AML-193 (cell line): Measurements from ENCODE around the gene UBL3.

ENCODE experiments used
- DNase-seq, 2 experiments: peaks; one replicate each; lab custom pipeline; 2025; lab: John Stamatoyannopoulos, UW

UBL3 gene

DNA sequence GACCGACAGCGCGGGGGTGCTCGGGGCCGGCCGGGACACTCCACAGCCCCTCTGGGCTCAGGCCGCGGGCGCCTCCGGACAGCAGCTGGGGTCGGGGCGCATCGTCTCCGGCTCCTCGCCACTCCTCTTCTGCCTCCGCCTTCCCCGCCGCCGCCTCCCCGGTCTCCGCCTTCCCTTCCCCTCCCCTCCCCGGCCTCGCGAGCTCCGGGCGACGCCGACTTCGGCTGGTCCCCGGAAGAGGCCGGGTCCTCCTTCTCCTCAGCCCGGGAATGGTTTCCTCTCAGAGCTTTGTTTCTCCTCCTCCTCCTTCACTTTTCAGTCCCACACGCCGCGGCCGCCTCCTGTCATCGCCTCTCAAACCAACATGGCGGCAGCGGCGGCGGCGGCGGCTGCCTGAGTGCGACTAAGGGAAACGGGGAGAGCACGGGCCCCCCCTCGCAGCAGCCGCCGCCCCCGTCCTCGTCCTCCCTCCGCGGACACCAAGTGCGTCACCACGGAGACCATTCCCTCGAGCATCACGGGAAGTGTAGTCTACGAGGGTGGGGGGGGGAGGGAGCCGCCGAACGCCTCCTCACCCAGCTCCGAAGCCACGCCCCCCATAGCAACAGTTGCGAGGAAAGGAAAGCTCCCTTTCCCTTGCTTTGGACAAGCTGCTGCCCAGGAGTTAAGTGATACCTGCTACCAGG is at the start of gene UBL3:
Gene UBL3 (minus strand): TSS at position 405 of the 686 bp plus-strand sequence. CDS start 1,079 bp downstream, outside the sequence.
- DNase-seq: peak; percentile 90 to 92

DNA sequence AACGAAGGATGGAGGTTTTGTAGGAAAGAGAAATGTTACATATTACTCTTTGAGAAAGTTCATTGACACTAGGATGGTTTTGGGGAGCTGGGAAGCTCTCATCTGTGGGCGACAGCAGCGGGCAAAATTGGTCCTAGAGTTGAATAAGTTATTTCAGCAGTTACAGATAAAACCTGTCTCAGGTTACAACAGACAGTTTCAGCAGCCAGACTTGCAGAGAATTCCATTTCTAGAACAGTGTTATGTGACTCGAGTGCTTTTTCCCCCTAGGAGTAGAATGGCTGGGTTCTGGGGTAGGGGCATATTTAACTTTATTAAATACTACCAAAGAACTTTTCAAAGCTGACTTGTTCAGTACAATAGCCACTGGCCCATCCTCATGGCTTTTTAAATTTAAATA is 46.7 kb upstream of the UBL3 start:
- DNase-seq: no peak

- no peak for DNase-seq
Observed at GRCh38 chr13:29893438-29893837, 43.0 kb upstream of the UBL3 start.

DNA sequence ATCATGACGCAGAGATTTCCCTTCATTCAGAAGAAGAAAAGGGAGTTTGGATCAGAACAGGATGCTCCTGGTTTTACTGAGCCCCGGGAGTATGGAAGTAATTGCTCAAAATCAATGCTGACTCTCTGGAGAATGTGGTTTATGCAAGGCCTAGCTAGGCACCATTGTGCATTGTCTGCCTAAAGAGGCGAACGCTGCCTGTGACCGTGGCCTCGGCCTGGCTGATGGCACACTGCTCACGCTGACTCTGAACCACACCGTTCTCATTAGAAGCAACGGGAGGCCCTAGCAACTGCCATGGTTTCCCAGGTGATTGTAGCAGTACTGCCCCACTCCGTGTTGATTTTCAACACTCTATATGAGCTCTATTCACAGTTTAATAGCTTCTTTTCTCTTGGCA is 41.7 kb upstream of the UBL3 start:
- DNase-seq: no peak

DNA sequence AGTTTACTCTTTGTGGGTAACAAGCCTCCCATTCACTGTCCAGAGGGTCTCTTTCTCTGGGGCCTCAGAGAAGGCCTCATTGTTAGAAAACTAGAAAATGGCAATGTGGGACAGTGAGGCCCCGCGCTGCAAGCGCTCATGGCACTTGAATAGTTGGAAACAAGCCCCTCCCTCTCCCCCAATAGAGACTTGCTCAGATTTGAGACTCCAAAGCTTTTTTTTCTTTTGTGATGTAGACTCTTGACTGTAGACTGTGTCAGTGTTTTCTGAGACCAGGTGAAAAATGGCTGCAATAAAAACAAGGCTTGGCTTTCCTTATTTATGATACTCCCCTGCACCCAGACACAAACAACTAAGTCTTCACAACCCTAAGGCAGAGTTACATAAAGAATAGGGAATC is 38.7 kb upstream of the UBL3 start:
- no peak for DNase-seq

DNA sequence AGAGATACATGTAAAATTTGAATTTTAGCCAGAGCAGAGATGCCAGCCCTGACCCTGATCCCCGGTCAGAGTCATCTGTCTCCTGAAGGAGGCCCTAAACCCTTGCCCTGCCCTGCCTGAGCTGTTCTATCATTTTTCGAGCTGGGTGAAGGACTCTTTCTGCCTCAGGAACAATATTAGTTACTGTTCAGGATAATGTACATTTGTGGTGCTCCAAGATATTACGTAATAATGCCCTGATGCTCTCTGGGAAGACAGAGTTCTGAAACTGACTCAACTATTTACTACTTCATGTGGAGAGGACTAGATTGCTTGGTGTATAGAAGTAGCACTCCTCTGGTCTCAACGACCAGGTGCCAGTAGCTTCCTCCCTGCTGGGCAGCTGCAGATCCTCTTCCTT is 37.9 kb upstream of the UBL3 start:
- DNase-seq: no peak

- no peak for DNase-seq
Observed at GRCh38 chr13:29887686-29888085, 37.3 kb upstream of the UBL3 start.

GRCh38 chr13:29887030-29887557 is 36.7 kb upstream of the UBL3 start:
- no peak for DNase-seq

DNA sequence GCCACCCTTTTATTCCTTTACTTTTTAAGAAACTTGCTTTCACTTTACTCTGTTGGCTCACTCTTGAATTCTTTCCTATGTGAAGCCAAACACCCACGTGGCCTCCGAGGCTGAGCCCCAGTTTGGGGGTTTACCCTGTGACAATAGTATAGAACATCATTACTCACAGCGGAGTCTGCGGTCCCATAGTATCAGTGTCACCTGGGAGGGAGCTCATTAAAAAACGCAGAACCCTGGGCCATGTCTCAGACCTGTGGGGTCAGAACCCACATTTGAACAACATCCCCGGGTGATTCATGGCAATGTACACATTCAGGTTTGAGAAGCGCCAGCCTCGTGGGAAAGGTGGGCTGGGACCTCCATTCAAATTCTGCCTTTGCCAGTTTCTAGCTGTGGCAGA is 36.0 kb upstream of the UBL3 start:
- no peak for DNase-seq

GRCh38 chr13:29885989-29886388 is 35.6 kb upstream of the UBL3 start:
- no peak for DNase-seq

DNA sequence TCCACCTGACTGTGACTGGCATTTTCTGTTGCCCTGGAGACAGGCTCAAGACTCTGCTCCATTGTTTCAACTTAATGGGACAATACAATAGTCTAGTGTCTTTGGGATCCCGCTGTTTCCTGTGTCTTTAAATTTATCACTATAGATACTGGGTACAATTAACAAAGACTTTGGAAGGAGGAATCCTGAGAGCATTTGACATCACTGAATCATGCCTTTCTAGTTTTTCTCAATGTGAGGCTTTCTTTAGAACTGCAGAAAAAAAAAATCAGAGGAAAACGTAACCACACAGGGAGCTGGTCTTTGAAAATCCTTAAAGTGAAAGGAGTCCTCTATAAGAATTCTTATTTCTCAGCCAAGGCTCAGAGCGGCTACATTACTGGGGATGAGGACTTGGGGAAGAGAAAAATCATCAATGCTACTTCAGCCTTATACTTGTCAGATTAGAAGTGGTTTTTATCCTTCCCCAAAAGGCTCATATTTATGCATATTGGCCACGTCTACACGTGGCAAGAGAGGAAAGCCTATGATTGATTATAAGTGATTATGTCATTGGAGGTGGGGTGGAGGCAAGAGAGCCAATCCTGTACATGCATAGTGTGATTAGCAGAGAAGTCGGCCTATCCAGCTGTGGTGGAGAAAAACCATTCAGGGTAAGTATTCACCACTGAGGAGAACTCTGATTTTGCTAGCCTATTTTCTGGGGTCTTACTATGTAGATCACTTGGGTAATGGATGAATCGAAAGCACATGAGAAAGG is 34.4 kb upstream of the UBL3 start:
- DNase-seq: no peak

GRCh38 chr13:29883941-29884518 is 33.6 kb upstream of the UBL3 start:
- DNase-seq: no peak

DNA sequence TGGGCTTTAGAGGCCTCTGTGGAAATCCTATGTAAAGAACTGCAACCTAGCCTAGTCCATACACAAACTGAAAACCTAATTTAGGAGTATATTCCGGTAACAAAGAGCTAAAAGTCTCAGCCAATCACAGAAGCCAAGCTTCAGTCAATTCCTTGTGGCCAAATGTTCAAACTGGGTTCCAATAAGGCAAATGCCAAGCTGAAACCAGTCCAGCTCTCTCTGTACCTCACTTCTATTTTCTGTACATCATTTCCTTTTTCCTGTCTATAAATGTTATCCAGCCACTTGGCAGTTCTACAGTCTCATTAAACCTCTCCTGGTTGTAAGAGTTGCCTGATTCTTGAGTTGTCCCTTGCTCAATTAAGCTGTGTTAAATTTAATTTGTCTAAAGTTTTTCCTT is 31.7 kb upstream of the UBL3 start:
- no peak for DNase-seq

- no peak for DNase-seq
Observed at GRCh38 chr13:29878101-29878500, 27.7 kb upstream of the UBL3 start.

DNA sequence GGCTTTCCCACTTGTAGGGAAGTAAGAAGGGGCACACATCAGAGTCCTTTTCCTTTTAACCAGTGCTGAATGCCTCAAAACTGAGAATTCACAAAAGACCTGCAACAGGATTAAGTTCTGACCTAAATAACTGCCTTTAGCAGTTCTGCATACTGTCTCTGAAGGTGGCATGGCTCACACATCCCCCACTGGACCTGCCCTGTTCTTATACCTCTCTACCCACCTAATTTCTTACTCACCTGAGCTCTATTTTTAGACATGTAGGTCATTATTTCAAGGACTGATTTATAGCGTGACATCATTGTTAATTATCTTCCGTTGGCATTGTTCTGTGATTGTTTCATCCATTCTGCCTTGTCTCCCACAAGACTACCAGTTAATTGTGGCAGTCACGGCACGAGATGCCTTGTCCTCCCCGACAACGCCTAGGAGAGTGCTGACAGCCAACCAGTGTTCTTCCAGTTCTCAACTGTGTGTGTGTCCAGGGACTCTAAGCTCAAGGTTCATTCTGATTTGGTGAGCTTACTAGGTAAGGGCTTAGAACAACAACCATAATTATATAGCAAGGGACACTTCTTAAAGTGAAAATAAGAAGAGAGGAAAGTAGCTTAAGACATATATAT is 27.1 kb upstream of the UBL3 start:
- no peak for DNase-seq

GRCh38 chr13:29875646-29876045 is 25.2 kb upstream of the UBL3 start:
- DNase-seq: no peak

DNA sequence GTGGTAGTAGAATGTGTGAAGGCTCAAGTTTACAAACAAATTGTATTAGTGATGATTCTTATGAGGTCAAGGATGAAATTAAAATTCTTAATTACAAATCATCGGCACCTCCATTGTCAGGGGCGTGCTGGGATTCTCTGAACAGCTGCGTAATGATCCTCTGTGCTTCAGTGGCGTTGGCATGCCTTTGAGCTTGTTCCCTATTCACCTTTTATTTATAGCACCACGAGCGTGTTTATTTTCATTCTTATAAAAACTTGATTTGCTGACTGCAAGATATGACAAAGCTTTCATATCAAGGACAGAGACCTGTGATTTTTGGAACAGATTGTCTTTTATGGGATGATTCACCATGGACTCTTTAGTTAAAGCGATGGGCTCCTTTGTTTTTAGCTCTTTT is 18.2 kb upstream of the UBL3 start:
- no peak for DNase-seq

DNA sequence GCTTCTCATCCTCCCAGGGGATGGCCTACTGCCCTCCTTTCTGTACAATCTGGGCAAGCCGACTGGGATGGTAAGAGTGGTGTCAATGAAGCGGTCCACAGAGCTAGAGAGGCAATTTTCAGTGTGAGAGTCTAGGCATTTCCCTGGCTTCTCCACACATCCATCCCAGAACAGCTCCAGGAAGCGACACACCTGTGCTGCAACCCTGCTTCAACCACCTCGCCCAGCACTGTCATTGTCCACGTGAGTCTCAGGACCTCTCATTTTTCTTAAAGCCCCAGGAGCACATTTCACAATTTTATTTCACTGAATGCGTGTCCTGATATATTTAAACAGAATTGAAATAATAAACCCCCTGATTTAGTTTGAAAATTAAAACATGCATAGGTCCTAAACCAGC is 15.5 kb upstream of the UBL3 start:
- DNase-seq: no peak

- no peak for DNase-seq
Observed at GRCh38 chr13:29861694-29862110, 11.3 kb upstream of the UBL3 start.

DNA sequence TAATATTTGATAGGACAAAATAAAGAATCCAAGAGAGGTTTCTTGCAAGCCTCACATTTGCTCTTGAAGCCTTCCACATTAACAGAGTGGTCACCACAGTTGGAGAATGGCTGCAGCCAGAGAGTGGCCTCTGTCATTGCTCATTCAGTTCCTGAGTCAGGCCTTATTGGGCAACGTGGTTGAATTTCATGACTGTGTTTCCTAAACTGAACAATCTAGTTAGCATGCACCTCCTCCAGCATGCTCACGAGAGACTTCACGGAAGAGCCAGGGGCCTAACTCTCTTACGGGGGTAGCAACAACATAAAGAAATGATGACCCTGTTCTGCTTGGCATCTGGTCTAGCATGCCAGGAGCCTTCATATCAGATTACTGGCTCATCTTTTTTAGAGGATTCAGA is 9.6 kb upstream of the UBL3 start:
- peak; percentile 74 to 83 for DNase-seq

DNA sequence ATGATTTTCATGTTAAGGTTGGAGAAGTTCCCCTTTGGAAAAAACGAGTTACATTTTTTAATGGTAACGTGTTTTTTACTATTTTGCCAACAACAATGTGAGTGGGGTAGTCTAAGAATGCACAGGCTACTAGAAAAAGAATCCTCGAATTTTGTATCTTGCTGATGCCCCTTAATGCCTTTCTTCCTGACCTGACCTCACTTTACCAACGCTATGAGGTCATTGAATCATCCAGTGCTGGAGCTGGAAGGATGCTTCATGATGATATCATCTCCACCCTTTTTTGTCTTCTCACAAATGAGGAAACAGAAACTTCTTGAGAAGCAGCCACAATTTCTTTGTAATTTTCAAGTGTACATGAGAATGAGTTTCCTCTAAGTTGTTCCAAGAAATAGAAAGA is 8.2 kb upstream of the UBL3 start:
- no peak for DNase-seq

- DNase-seq: no peak
Observed at GRCh38 chr13:29858231-29858630, 7.8 kb upstream of the UBL3 start.

- no peak for DNase-seq
Observed at GRCh38 chr13:29857085-29857484, 6.7 kb upstream of the UBL3 start.
